Loucy (cell line): Measurements from ENCODE around the gene MBD5.
"Not testable (repeated sequence)": the region's sequence is repeated elsewhere in the genome, so short reads cannot be mapped to it uniquely, and the experiment has no call there.

Experiments used
- H2AFZ ChIP-seq: fragments of 200-600 bp; sonication (generic); 2 replicates; pipeline ENCODE4 v1.6.0; 2016; ENCODE audit warnings: antibody characterized with exemption, mild to moderate bottlenecking, low read length, moderate library complexity
- H3F3A ChIP-seq: fragments of 200-600 bp; 2 replicates; pipeline ENCODE4 v1.6.0; 2016; ENCODE audit warnings: antibody characterized with exemption, low read depth, mild to moderate bottlenecking
- H3K27me3 ChIP-seq: fragments of 200-600 bp; sonication (generic); 2 replicates; pipeline ENCODE4 v1.6.1; 2014; ENCODE audit warnings: low read length, mild to moderate bottlenecking; ENCODE audit not compliant: insufficient read depth, poor library complexity, severe bottlenecking
- H3K36me3 ChIP-seq: fragments of 200-600 bp; sonication (generic); 2 replicates; pipeline ENCODE4 v1.6.1; 2016; ENCODE audit warnings: low read length; ENCODE audit not compliant: insufficient read depth
- H3K4me1 ChIP-seq: fragments of 200-600 bp; sonication (generic); 2 replicates; pipeline ENCODE4 v1.5.1; 2014; ENCODE audit warnings: low read length, mild to moderate bottlenecking; ENCODE audit not compliant: insufficient read depth, poor library complexity, severe bottlenecking
- H3K4me2 ChIP-seq: fragments of 200-600 bp; sonication (generic); 2 replicates; pipeline ENCODE4 v1.6.0; 2014; ENCODE audit warnings: antibody characterized with exemption, low read length, low read depth, mild to moderate bottlenecking; ENCODE audit not compliant: poor library complexity, severe bottlenecking
- H3K4me3 ChIP-seq: fragments of 200-600 bp; sonication (generic); 2 replicates; pipeline ENCODE4 v1.5.1; 2014; ENCODE audit warnings: low read length, mild to moderate bottlenecking, mixed read lengths; ENCODE audit not compliant: poor library complexity, severe bottlenecking
- H3K79me2 ChIP-seq: fragments of 200-600 bp; sonication (generic); 2 replicates; pipeline ENCODE4 v1.6.1; 2014; ENCODE audit warnings: low read length; ENCODE audit not compliant: insufficient read depth
- H3K9ac ChIP-seq: fragments of 200-600 bp; sonication (generic); 2 replicates; pipeline ENCODE4 v1.6.0; 2014; ENCODE audit warnings: mild to moderate bottlenecking, low read depth, low read length, moderate library complexity; ENCODE audit not compliant: poor library complexity, severe bottlenecking
- H3K9me2 ChIP-seq: fragments of 200-600 bp; sonication (generic); replicated peaks from 2 replicates; pipeline ENCODE4 v1.6.1; 2016; ENCODE audit warnings: low read depth, low read length, mixed read lengths
- H3K9me3 ChIP-seq: fragments of 200-600 bp; sonication (generic); 2 replicates; pipeline ENCODE4 v1.6.1; 2014; ENCODE audit warnings: mild to moderate bottlenecking, antibody characterized with exemption, low read length, low read depth; ENCODE audit not compliant: insufficient read depth
- H4K20me1 ChIP-seq: fragments of 200-600 bp; sonication (generic); 2 replicates; pipeline ENCODE4 v1.6.0; 2014; ENCODE audit warnings: antibody characterized with exemption, low read length, mild to moderate bottlenecking; ENCODE audit not compliant: insufficient read depth, poor library complexity, severe bottlenecking
- EZH2phosphoT487 ChIP-seq: fragments of 200-600 bp; IDR thresholded peaks from 2 replicates; pipeline ENCODE4 v1.6.1; 2018; ENCODE audit warnings: antibody characterized with exemption, mild to moderate bottlenecking, moderate library complexity, borderline replicate concordance
- TF ChIP-seq, protein P1 (sequence below): fragments of 200-600 bp; sonication (generic); conservative IDR thresholded peaks from 2 replicates; pipeline ENCODE4 v1.5.1; 2014; ENCODE audit warnings: mild to moderate bottlenecking, antibody characterized with exemption, low read length

MBD5 gene

DNA sequence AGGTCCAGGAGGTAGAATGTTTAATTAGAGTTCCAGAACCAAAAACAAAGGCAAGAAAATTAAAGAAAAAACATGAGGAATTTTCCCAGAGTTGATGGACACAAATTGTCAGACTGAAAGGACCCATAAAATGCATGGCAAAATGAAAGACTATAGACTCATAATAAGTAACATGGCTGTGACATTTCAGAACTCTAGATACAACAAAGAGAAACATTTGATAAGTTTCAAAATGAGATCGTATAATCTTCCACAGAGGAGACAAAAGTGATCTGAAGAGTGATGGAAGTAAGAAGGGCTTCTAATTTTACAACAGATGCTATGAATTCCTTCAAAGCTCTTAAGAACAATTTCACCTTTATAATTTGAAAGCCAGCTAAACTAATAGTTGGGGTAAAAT lies 20.8 kb upstream of the MBD5 start:
- Histone ChIP-seq H3K4me3 (no peak overlapping the region), H3K27me3 (no peaks in the 10 kb centered on the region), H3K4me1 (peaks cover 6% of the 10 kb centered on the region), H3K9me3 (no peaks in the 10 kb centered on the region; the same call in 1 of the 2 replicates), H3K4me2 (no peak overlapping the region), H3K79me2 (peaks cover 81% of the 10 kb centered on the region), H3K9ac (no peak overlapping the region), H2AFZ (no peak overlapping the region), H3K36me3 (peaks cover 6% of the 10 kb centered on the region; the same call in 1 of the 2 replicates), H3F3A (no peaks in the 10 kb centered on the region), H4K20me1 (peaks cover 5% of the 10 kb centered on the region), H3K9me2 (no peaks in the 10 kb centered on the region)
- TF ChIP-seq EZH2phosphoT487 = no peak
- TF ChIP-seq, protein P1, sequence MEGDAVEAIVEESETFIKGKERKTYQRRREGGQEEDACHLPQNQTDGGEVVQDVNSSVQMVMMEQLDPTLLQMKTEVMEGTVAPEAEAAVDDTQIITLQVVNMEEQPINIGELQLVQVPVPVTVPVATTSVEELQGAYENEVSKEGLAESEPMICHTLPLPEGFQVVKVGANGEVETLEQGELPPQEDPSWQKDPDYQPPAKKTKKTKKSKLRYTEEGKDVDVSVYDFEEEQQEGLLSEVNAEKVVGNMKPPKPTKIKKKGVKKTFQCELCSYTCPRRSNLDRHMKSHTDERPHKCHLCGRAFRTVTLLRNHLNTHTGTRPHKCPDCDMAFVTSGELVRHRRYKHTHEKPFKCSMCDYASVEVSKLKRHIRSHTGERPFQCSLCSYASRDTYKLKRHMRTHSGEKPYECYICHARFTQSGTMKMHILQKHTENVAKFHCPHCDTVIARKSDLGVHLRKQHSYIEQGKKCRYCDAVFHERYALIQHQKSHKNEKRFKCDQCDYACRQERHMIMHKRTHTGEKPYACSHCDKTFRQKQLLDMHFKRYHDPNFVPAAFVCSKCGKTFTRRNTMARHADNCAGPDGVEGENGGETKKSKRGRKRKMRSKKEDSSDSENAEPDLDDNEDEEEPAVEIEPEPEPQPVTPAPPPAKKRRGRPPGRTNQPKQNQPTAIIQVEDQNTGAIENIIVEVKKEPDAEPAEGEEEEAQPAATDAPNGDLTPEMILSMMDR = no peak

DNA sequence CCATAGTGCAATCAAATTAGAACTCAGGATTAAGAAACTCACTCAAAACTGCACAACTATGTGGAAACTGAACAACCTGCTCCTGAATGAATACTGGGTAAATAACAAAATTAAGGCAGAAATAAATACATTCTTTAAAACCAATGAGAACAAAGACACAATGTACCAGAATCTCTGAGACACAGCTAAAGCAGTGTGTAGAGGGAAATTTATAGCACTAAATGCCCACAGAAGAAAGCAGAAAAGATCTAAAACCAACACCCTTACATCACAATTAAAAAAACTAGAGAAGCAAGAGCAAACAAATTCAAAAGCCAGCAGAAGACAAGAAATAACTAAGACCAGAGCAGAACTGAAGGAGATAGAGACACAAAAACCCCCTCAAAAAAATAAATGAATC lies 18.5 kb upstream of the MBD5 start:
- not testable (repeated sequence) for H3K9me3 ChIP-seq, H2AFZ ChIP-seq, H3K4me2 ChIP-seq, H3F3A ChIP-seq, H3K36me3 ChIP-seq, H3K27me3 ChIP-seq, H3K9ac ChIP-seq, H3K9me2 ChIP-seq, H3K4me1 ChIP-seq, H3K4me3 ChIP-seq, H4K20me1 ChIP-seq
- peaks cover 82% of the 10 kb centered on the region for H3K79me2 ChIP-seq

DNA sequence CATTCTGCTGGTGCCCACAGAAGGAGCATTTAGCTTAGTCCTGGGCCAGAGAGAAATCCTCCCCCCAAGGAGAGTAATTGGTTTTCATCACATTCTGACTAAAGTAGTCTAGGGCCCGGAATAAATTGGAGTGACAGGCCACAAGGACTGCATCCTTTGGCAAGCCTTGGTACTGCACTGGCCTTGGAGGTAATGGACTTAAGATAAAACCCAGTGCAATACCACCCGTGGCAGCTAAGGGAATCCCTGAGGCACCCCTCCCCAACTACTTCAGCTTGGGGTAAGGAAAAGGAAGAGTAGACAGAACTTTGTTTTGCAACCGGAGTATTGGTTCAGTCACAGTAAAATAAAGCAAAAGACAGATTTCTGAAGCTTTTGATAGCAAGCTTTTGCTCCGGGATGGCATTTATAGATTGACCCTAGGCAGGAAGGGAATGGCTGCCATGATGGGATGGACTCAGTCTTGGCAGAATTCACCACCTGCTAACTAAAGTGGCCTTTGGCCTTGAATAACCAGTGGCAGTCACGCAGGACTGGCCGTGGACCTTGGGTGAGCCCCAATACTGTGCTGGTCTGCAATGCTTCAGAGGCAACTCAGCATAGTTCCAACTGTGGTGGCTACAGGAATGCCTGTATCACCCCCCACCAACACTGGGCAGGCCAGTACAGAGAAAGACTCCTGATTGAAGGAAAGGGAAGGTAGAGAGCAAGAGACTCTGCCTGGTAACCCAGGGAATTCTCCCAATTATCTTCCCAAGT lies 14.5 kb upstream of the MBD5 start:
- peaks cover 88% of the 10 kb centered on the region for H3K79me2 ChIP-seq
- no peak overlapping the region for H3K4me3 ChIP-seq
- H4K20me1 ChIP-seq = no peaks in the 10 kb centered on the region
- H3K4me1 ChIP-seq = peaks cover 6% of the 10 kb centered on the region
- H3K27me3 ChIP-seq = no peaks in the 10 kb centered on the region
- H3K4me2 ChIP-seq = no peak overlapping the region
- no peak overlapping the region for H3K9ac ChIP-seq
- no peaks in the 10 kb centered on the region for H3K9me3 ChIP-seq
- H3K9me2 ChIP-seq = no peaks in the 10 kb centered on the region
- H3F3A ChIP-seq = no peaks in the 10 kb centered on the region
- no peaks in the 10 kb centered on the region for H3K36me3 ChIP-seq
- no peak overlapping the region for H2AFZ ChIP-seq
- TF ChIP-seq, protein P1 = no peak
- TF ChIP-seq EZH2phosphoT487 = no peak
